ENCODE measurements around the gene THAP4.

GRCh38 chr2:241551599-241551997 is 85.4 kb downstream of the THAP4 start:
- TF ChIP-seq CTCF (IDR thresholded peaks at IDR 0.05; ENCODE audit: borderline replicate concordance, extremely low read depth, low read length, poor library complexity, severe bottlenecking) (no peak), EZH2 (IDR thresholded peaks at IDR 0.05; ENCODE audit: borderline replicate concordance, low read depth, low read length, severe bottlenecking) (no peak)

Data from DND-41 (cell line).